ENCODE data around the gene BCL2. TPM values are rescaled to one million over a fixed set of nuclear protein-coding genes. Genes with fewer than 3 reads are reported as not detected.

The BCL2 gene
- total and polyA plus RNA-seq, 9 of the 15 experiments (the other 6 are each of a cell fraction or from before 2014, with no cell fraction given) = 0.10 to 1.1 (median 0.65) TPM

- TF ChIP-seq ZBTB33 (CRISPR knock-in tag; IDR thresholded peaks at IDR 0.05) (no peak), REST (IDR thresholded peaks at IDR 0.05; ENCODE audit: borderline replicate concordance) (no peak), REST (CRISPR knock-in tag; IDR thresholded peaks at IDR 0.05; ENCODE audit: low read depth) (no peak), VEZF1 (CRISPR knock-in tag; IDR thresholded peaks at IDR 0.05) (peak; percentile 55), IRF9 (tag; IDR thresholded peaks at IDR 0.05) (no peak), ZNF57 (CRISPR knock-in tag; IDR thresholded peaks at IDR 0.05) (no peak), MYNN (IDR thresholded peaks at IDR 0.05) (no peak), MYNN (CRISPR knock-in tag; IDR thresholded peaks at IDR 0.05) (no peak), GATA2 (CRISPR knock-in tag; IDR thresholded peaks at IDR 0.05) (no peak), MYBL2 (IDR thresholded peaks at IDR 0.05; ENCODE audit: low read depth) (no peak), MYBL2 (CRISPR knock-in tag; IDR thresholded peaks at IDR 0.05; ENCODE audit: borderline replicate concordance) (no peak)
These were observed 780 bp upstream of the BCL2 start (continued) for GRCh38 chr18:63320123-63320974.

Measured in K562 (cell line).